Stimulated activated CD4-positive, alpha-beta T cell treated with anti-CD3 and anti-CD28 coated beads, Interleukin-4, amount 100 ng/mL, for 24 hours (primary cell): Measurements from ENCODE around the gene RACK1.
"Not testable (repeated sequence)": the region's sequence is repeated elsewhere in the genome, so short reads cannot be mapped to it uniquely, and the experiment has no call there.

Experiments used
- DNase-seq: peaks from one replicate; pipeline ENCODE4 v3.0.0-alpha.2; 2020

Gene RACK1

GRCh38 chr5:181243564-181244343 lies at the start of gene RACK1:
Gene RACK1 (minus strand): TSS chr5:181243906. CDS start chr5:181243800, 106 bp downstream.
- peak; percentile 93 for DNase-seq

GRCh38 chr5:181287331-181287730 lies 43.6 kb upstream of the RACK1 start:
- not testable (repeated sequence) for DNase-seq

DNA sequence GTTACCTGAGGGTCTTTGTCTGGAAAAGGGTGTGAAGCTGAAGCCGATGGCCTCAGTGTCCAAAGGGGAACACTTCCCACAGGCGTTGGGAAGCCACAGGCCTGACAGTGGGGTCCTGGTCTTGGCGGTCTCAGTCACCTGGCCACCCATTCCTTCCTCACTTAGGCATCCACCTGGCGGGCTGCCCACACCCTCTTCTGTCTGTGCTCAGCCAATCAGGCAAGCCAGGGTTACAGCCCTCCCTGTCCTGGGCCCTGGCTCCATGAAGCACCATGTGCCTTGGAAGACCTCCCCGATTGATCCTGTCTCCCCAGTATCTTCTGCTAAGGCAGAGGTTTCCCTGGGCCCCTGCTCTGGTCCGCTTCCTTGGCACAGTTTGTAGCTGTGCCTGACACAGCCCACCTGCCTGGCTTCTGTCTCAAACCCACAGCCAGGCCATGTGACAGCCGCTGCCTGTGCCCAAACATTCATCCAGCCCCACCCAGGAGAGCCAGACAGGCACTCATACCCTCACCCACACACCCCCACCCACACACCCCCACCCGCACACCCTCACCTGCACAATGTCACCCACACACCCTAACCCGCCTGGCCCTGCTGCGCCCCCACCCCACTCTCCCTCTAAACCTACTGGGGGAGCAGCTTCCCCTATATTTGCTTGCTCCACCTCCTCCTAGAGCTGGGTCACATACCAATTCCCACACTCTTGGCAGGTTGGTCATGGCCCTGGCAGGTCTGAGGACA lies 42.4 kb upstream of the RACK1 start:
- DNase-seq: not testable (repeated sequence)

DNA sequence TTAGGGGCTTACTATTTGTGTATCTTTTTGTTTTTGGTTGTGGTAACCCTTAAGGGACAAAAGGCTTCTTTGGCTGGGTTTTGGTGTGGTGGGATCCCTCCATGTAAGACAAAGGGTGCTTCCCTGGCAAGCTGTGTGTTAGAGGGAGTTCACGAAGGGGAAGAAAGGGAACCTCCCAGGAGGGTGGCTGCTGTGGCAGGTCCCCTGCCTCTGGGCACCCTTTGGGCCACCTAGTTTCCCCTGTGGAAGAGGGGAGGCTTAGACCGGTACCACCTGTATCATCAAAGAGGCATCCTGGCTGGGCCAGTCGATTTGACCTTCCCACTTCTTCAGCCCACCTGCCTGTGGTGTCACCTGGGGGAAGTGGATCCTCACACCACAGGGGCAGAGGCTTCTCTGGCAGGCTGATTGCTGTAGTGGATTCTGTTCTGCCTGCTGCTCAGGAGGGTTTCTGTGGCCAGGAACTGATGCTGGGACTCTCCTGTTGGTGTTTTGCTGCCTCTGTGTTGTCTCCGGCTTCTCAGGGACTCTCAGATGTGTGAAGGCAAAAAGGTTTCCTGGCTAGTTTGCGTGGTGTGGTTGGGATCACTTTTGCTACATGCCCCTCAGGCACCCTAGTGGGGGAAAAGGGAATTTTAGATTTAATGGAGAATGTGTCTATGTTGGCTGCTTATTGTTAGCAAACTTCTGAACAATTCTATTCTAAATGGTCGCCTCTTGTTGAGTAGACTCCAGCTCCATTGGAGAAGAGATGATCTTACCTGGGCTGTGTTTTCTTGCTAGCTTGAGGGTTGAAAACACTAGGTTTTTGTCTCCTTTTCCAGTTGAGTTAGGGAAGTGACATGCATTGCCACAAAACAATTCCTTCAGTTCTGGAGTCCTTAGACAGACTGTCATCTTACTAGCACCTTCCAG lies 40.4 kb upstream of the RACK1 start:
- DNase-seq: not testable (repeated sequence)

DNA sequence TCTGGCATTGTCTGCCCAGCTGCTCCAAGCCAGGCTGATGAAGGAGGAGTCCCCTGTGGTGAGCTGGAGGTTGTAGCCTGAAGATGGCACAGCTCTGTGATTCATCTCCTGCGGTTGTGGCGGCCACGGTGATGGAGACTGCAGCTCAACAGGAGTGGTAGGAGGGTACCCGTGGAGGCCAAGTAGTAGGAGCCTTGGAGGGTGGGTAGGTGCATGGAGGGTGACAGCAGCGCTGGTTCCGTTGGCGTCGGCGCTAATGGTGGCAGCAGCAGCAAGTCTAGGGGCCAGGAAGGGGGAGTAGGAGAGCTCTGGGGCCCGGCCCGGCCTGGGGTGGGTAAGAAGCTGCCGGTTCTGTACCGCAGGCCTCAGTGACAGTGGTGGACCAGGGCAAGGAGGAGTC lies 39.6 kb upstream of the RACK1 start:
- DNase-seq: no peak

GRCh38 chr5:181282874-181283273 lies 39.2 kb upstream of the RACK1 start:
- no peak for DNase-seq

DNA sequence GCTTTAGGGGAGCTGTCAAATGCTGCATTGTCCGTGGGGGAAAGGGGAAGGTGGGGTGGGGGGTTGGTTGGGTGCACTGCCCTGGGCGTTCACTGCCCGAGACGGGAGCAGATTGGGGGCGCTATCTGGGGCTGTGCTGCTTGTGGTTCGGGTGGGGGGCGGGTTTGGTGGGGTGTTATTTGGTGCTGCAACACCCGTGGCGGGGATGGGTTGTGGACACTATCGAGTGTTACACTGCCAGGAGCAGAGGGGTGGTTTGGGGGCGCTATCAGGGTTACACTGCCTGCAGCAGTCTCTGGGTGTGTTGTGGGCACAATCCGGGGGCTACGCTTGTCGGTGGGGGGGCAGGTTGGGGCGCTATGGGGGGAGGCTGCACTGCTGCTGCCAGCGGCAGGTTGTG lies 38.7 kb upstream of the RACK1 start:
- DNase-seq: not testable (repeated sequence)

DNA sequence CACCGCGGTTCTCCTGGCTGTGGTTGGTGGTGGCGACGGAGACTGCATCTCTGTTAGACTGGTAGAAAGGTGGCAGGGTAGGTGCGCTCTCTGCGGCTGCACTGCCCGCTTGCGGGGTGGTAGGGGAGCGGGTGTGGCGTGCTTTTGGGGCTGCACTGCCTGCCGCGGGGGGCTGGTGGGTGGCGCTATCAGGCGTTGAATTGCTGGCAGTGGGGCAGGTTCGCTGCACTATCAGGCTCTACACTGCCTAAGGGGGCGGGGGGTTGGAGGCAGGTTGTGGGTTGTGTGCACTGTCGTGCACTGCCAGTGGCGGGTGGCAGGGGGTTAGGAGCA lies 38.2 kb upstream of the RACK1 start:
- DNase-seq: no peak

DNA sequence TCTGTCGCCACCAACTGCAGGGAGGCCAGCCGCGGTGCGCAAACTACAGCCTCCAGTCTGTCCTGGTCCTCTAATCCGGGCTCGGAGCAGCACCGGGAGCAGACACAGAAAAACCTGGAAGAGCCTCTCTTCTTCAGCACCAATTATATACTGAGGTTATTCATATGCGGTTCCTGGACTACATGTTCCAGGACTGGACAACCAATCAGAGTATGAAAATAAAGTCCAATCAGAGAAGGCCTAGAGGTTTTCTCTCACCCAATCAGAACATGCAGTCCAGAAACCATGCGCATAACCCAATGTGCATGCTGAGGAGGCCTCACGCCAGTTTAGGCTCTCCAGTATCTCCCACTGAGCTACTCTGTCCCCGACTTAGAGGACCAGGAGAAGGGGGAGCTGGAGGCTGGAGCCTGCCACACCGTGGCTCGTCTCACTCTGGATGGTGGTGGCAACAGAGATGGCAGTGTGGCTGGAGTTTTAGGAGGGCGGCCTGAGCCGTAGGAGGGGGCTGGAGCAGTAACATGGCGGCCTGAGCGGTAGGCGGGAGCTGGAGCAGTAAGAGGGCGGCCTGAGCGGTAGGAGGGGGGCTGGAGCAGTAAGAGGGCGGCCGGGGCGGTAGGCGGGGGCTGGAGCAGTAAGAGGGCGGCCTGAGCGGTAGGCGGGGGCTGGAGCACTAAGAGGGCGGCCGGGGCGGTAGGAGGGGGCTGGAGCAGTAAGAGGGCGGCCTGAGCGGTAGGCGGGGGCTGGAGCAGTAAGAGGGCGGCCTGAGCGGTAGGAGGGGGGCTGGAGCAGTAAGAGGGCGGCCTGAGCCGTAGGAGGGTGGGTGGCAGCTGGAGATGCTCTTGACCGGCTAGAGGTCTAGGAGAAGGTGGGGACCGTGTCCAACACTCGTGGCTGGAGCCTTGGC lies 37.6 kb upstream of the RACK1 start:
- DNase-seq: no peak

- DNase-seq: no peak
Measured at GRCh38 chr5:181280251-181280762, 36.6 kb upstream of the RACK1 start.

DNA sequence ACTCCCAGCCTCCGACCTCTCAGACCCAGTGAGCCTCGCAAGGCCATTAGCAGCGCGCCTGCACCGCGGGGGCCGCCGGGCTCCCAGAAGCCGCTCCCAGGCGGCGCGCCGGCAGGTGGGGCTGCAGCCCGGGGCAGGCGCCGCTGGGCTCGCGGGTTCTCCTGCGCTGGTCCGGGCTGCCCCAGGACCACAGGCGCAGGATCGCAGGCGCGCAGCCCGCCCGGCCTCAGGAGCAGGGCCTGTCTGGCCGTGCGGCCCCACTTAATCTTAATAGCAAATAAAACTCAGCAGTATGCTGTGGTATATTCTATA lies 29.7 kb upstream of the RACK1 start:
- DNase-seq: not testable (repeated sequence)

- no peak for DNase-seq
Measured at GRCh38 chr5:181271081-181271480, 27.4 kb upstream of the RACK1 start.

GRCh38 chr5:181267907-181268306 lies 24.2 kb upstream of the RACK1 start:
- not testable (repeated sequence) for DNase-seq

- DNase-seq: not testable (repeated sequence)
Measured at GRCh38 chr5:181267291-181267904, 23.7 kb upstream of the RACK1 start.

- no peak for DNase-seq
Measured at GRCh38 chr5:181265092-181265671, 21.5 kb upstream of the RACK1 start.

DNA sequence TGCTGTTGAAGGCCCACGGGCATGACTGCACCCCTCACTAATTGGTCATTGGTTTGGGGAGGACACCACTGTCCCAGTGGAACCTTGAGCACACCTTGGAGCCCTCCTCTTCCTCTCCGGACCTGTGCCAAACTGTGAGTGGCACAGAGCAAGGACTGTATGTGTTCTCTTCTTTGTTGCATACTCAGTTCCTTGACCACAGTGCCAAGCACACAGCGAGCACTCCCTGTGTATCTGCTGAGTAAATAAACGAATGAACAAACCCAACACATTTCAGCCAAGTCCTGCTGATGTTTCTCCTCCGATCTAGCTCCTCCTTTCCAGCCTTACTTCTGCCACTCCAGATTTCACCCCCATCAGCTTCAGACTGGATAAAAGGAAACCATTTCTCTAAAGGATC lies 19.9 kb upstream of the RACK1 start:
- no peak for DNase-seq

DNA sequence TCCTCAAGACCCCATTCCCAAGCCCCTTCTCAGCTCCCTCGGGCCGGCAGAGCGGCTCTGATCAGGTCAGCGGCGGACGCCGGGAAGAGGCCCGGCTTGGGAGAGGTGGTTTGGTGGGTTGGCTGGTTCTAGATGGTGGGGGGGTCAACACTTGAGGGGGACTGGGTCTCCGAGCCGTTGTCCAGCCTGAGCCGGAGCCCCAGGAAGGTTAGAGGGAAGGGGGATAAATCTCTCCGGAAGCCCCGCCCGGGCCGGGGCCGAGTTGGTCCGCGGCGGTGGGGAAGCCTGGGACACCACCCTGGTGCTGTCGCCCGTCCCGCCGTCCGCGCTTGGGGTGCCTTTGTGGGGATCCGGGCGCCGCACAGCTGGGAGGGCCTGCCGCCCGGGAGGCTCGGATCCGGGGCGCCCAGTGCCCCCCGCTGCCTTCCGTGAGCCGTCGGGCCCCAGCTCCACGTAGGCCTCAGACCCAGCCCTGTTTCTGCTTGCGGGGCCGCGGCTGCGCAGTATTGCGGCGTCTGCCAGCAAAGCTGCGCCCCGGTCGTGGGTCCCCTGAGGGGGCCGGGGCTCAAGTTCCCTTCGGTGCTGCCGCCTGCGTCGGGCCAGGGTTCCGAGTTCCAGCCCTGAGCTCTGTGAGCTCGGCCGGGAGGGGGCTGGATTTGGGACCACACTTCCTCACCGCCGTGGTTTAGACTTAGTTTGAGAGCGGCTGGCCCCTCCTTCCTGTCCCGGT lies 17.8 kb upstream of the RACK1 start:
- DNase-seq: peak; percentile 74

- peak; percentile 90 for DNase-seq
Measured at GRCh38 chr5:181260720-181261319, 17.1 kb upstream of the RACK1 start, which contains the start of gene TRIM52. Gene TRIM52 (minus strand): TSS chr5:181261143. CDS start chr5:181260813, 330 bp downstream.

GRCh38 chr5:181259974-181260719 lies 16.4 kb upstream of the RACK1 start:
- no peak for DNase-seq
